Measurements from ENCODE around the gene RPL10L. TPM values are rescaled to one million over a fixed set of nuclear protein-coding genes. Genes with fewer than 3 reads are reported as not detected.

RPL10L gene
- polyA plus RNA-seq (2012; ENCODE audit: low read depth, missing spikeins) = not detected

DNA sequence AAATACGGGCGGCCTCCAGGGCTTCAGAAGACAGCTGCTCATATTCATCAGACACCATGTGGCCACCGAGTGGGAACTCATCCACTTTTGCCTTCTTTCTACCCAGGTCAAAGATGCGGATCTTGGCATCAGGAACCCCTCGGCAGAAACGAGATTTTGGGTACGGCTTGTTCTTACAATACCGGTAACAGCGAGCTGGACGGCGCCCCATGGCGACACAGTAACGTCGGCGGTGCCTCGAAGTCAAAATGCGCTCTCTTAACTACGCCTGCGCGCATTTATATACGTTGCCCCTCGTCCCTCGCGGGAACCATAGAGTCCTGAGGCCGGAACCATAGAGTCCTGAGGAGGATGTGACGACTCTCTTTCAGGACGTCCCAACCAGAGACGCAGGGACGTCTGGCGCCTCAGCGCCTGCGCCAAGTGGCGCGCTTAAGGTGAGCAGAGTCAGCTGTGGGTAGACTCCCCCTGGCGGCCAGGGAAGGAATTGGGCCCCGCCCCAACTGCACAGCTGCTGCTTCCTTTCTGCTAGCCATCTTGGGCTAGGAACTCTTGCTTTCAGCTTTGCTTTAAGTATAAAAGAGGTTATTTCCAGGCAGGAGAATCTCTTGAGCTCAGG is at the start of gene RPL10L:
TSS of gene RPL10L (minus strand) at position 256 of the 619 bp plus-strand sequence. CDS start at position 211, 45 bp downstream.
- TF ChIP-seq PAX5 (IDR thresholded peaks at IDR 0.05; ENCODE audit: insufficient read depth, low read length, severe bottlenecking) = no peak
- no peak for TF ChIP-seq SPI1 (IDR thresholded peaks at IDR 0.05; ENCODE audit: low read depth, low read length)
- no peak for TF ChIP-seq TAF1 (IDR thresholded peaks at IDR 0.05; ENCODE audit: low read depth, low read length)
- TF ChIP-seq POLR2AphosphoS5 (IDR thresholded peaks at IDR 0.05; ENCODE audit: low read depth, low read length) = no peak
- no peak for TF ChIP-seq POU2F2 (IDR thresholded peaks at IDR 0.05; ENCODE audit: low read depth, low read length)
- TF ChIP-seq POLR2A (IDR thresholded peaks at IDR 0.05; ENCODE audit: low read depth, low read length) = no peak
- FAIRE-seq (no peak), DNase-seq (ENCODE audit: insufficient read length, low spot score) (no peak)

DNA sequence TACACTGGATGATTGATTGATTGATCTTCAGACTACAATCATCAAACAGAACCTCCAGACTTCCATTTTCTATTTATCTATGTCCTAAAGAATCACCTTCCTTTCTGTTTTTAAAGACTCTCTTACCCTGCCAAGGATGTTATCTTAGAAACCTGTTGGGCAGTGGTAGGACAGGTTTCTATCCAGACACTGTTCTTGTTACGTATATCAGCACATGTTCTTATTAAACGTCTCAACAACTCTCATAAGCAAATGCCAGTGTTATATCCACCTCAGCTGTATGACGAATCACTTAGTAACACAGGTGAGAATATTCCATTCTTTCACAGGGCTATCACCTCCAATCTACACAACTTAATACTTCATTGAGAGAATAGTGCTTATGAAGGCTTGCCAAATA is 40.2 kb upstream of the RPL10L start:
- no peak for DNase-seq (ENCODE audit: insufficient read length, low spot score)
- TF ChIP-seq PAX5 (IDR thresholded peaks at IDR 0.05; ENCODE audit: insufficient read depth, low read length, severe bottlenecking) = no peak
- no peak for FAIRE-seq

DNA sequence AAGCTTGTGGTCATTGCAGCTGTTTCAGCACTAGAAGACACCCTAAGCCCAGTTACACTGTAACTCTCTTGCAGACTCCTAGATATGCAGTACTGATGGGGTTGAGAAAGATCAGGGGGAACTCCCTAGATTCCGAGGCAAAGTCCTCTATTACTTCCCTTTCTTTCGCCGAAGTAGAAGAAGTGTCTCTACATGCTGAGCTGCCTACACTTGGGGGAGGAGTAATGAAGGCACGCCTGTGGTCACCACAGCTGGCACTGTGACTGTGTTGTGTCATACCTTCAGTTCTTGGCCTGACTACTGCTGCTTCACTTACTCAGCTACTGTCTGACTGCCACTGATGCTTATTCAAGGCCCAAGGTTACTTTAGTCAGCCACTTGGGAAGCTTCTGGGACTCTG is 35.1 kb upstream of the RPL10L start:
- FAIRE-seq (no peak), DNase-seq (ENCODE audit: insufficient read length, low spot score) (no peak)
- TF ChIP-seq POLR2AphosphoS5 (IDR thresholded peaks at IDR 0.05; ENCODE audit: low read depth, low read length) = no peak
- TF ChIP-seq TAF1 (IDR thresholded peaks at IDR 0.05; ENCODE audit: low read depth, low read length) = no peak
- no peak for TF ChIP-seq POU2F2 (IDR thresholded peaks at IDR 0.05; ENCODE audit: low read depth, low read length)
- no peak for TF ChIP-seq SPI1 (IDR thresholded peaks at IDR 0.05; ENCODE audit: low read depth, low read length)
- TF ChIP-seq POLR2A (IDR thresholded peaks at IDR 0.05; ENCODE audit: low read depth, low read length) = no peak
- TF ChIP-seq PAX5 (IDR thresholded peaks at IDR 0.05; ENCODE audit: insufficient read depth, low read length, severe bottlenecking) = no peak

DNA sequence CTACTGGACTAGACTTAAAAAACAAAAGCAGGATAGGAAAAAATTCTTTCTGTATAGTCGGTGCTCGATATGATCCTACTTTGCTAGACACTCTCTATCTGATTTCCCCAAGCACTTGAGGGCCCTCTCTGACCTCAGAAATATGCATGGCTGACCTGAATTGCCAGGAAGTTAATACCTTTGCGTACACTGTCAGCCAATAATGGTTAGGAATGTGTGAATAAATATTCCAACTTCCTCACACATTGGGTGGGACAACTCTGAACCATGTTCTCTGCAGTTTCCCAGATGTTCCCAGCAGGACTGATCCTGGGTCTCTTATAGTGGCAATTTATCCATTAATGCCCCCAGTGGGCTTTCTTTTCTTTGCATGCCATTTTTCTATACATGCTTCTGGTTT is 20.5 kb upstream of the RPL10L start:
- no peak for TF ChIP-seq POU2F2 (IDR thresholded peaks at IDR 0.05; ENCODE audit: low read depth, low read length)
- TF ChIP-seq POLR2A (IDR thresholded peaks at IDR 0.05; ENCODE audit: low read depth, low read length) = no peak
- TF ChIP-seq PAX5 (IDR thresholded peaks at IDR 0.05; ENCODE audit: insufficient read depth, low read length, severe bottlenecking) = no peak
- TF ChIP-seq TAF1 (IDR thresholded peaks at IDR 0.05; ENCODE audit: low read depth, low read length) = no peak
- TF ChIP-seq POLR2AphosphoS5 (IDR thresholded peaks at IDR 0.05; ENCODE audit: low read depth, low read length) = no peak
- TF ChIP-seq SPI1 (IDR thresholded peaks at IDR 0.05; ENCODE audit: low read depth, low read length) = no peak
- DNase-seq (ENCODE audit: insufficient read length, low spot score) (no peak), FAIRE-seq (no peak)

DNA sequence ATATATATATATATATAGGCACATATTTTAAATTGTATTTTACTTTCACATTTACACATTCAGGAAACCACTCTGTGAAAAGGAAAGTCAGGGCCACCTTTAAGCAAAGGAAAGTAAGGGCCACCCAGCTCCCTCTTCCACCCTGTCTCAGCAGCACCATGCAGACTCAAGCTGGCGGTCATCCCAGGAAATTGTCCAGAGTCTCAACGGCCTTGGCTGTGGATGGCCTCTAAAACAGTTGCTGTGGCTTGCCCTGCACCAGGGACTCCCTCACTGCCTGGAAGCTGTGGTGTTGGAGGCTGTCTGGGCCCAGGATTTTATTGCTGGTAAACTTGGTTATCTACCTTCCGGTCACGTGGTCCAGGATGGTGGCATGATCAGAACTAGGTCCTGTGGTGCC is 11.8 kb upstream of the RPL10L start:
- DNase-seq (ENCODE audit: insufficient read length, low spot score) (no peak), FAIRE-seq (no peak)
- TF ChIP-seq TAF1 (IDR thresholded peaks at IDR 0.05; ENCODE audit: low read depth, low read length) (no peak), SPI1 (IDR thresholded peaks at IDR 0.05; ENCODE audit: low read depth, low read length) (no peak), POLR2A (IDR thresholded peaks at IDR 0.05; ENCODE audit: low read depth, low read length) (no peak), POLR2AphosphoS5 (IDR thresholded peaks at IDR 0.05; ENCODE audit: low read depth, low read length) (no peak), POU2F2 (IDR thresholded peaks at IDR 0.05; ENCODE audit: low read depth, low read length) (no peak), PAX5 (IDR thresholded peaks at IDR 0.05; ENCODE audit: insufficient read depth, low read length, severe bottlenecking) (no peak)

DNA sequence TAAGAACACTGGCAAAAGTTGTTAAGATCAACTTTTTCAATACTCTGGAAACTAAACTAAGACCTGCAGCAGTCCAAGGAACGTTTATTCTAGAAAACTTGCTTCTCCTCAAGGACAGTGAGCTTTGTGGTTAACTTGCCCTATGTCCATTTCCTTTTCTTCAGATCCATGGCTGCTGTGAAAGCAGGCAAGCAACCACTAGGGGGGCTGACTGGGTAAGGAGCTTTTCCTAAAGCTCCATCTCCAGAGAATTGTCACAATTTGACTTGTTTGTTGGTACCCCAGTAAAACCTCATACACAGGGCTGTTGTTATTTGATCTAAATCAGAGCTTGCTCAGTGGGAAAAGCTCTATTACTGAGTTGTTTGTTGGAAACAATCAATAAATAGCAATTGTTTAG is 10.1 kb upstream of the RPL10L start:
- DNase-seq (ENCODE audit: insufficient read length, low spot score) (no peak), FAIRE-seq (no peak)
- no peak for TF ChIP-seq POLR2A (IDR thresholded peaks at IDR 0.05; ENCODE audit: low read depth, low read length)
- no peak for TF ChIP-seq TAF1 (IDR thresholded peaks at IDR 0.05; ENCODE audit: low read depth, low read length)
- no peak for TF ChIP-seq POLR2AphosphoS5 (IDR thresholded peaks at IDR 0.05; ENCODE audit: low read depth, low read length)
- TF ChIP-seq SPI1 (IDR thresholded peaks at IDR 0.05; ENCODE audit: low read depth, low read length) = no peak
- TF ChIP-seq PAX5 (IDR thresholded peaks at IDR 0.05; ENCODE audit: insufficient read depth, low read length, severe bottlenecking) = no peak
- no peak for TF ChIP-seq POU2F2 (IDR thresholded peaks at IDR 0.05; ENCODE audit: low read depth, low read length)

DNA sequence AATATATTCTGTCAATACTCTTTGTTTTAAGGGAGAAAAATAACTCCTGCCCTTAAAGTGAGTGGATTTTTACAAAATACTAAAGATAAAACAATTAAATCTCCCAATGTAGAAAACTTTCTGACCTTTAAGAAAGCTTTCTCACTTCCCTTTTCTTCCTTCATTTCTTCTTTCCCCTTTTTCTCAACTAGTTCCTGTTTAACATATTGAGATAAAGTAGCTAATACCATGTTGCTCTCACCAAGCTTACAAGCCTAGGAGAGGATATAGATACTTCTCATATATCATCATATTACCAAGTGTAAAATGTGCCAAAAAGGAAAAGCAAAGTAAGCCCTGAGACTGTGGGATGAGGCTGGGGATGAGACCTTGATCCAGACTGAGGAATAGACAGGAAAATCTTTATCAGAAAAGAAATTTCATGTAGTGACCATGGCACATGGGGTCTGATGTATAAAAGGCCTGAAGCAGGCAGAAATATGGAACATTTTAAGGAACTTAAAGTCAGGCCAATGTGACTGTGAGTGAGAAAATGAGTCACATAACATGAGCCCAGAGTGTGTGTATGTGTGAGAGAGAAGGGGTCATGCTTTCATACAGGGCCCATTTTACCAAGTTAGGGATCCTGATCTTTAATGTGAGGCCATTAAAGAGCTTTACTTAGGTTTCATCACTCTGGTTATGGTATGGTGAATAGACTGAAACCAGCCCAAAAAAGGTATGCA is 1.6 kb upstream of the RPL10L start:
- DNase-seq (ENCODE audit: insufficient read length, low spot score) (no peak), FAIRE-seq (no peak)
- peak; percentile 31; the same call in 1 of the 2 replicates for TF ChIP-seq SPI1 (IDR thresholded peaks at IDR 0.05; ENCODE audit: low read depth, low read length)
- no peak for TF ChIP-seq POU2F2 (IDR thresholded peaks at IDR 0.05; ENCODE audit: low read depth, low read length)

DNA sequence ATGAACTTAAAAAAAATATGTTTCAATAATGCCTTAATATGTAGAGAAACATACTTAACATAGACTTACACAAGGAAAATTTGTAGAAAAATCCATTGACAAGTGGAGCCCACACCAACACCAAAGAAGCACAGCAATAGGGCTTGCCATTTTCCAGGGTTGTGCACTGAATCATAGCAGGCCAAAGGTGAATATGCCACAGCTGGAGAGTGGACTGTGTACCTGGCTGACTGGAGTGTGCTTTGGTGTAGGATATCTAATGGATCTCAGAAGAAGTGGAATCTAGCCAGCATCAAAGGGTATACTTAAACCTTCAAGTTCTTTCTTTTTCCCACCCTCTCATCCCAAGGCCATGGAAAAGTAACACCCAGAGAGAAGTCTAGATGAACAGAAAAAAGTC is 4.8 kb downstream of the RPL10L start:
- TF ChIP-seq PAX5 (IDR thresholded peaks at IDR 0.05; ENCODE audit: insufficient read depth, low read length, severe bottlenecking) = no peak
- DNase-seq (ENCODE audit: insufficient read length, low spot score) = no peak
- FAIRE-seq = no peak

DNA sequence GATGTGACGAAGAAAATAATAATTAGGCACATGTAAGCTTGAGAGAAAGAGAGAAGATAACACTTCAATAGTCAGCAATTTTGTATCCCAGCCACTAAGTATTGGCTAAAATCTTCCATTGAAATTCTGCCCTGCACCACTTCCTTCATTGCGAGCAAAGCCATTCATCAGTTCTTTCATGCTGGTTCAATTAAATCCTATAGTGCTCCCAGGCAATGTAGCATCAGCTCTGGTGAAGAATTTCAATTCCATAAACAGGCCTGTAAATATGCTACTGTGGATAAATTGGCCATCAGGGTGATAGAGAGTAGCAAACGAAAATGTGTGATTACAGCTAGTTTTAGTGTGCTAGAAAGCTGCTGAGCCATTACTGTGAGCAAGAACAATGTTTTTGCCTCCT is 24.7 kb downstream of the RPL10L start:
- TF ChIP-seq TAF1 (IDR thresholded peaks at IDR 0.05; ENCODE audit: low read depth, low read length) = no peak
- no peak for TF ChIP-seq POLR2AphosphoS5 (IDR thresholded peaks at IDR 0.05; ENCODE audit: low read depth, low read length)
- TF ChIP-seq PAX5 (IDR thresholded peaks at IDR 0.05; ENCODE audit: insufficient read depth, low read length, severe bottlenecking) = no peak
- no peak for DNase-seq (ENCODE audit: insufficient read length, low spot score)
- no peak for FAIRE-seq

Data from GM12891 (cell line).